Right lobe of liver (tissue), 6 donors: Measurements from ENCODE around the gene CCNK. TPM values are rescaled to one million over a fixed set of nuclear protein-coding genes. Genes with fewer than 3 reads are reported as not detected.

Experiments
- ATAC-seq, 4 donors: fragments of 200-7000 bp; cut with Tn5 transposase; one replicate each; pipeline ENCODE4 v1.9.1; 2020; ENCODE audit warnings: mild to moderate bottlenecking in 4 of 4, moderate library complexity in 4 of 4
- DNase-seq, 3 donors: peaks; one replicate each; pipeline ENCODE4 v3.0.0-alpha.2; 2020
- H3K27ac ChIP-seq, 3 donors: fragments of 200-600 bp; one replicate each; pipeline ENCODE4 v1.8.0; 2022
- H3K27me3 ChIP-seq, 2 donors: fragments of 200-600 bp; one replicate each; pipeline ENCODE4 v1.8.0; 2022
- H3K36me3 ChIP-seq, 4 donors: fragments of 200-600 bp; sonication (generic) in 1 of 4; one replicate each; pipeline versions ENCODE4 v1.5.1 to v1.8.0; 2017 to 2022; ENCODE audit warnings: control low read depth in 1 of 4
- H3K4me1 ChIP-seq, 4 donors: fragments of 200-600 bp; sonication (generic) in 1 of 4; one replicate each; pipeline versions ENCODE4 v1.5.1 to v1.8.0; 2017 to 2022; ENCODE audit warnings: control low read depth in 1 of 4
- H3K4me3 ChIP-seq, 3 donors: fragments of 200-600 bp; one replicate each; pipeline ENCODE4 v1.8.0; 2022
- H3K9me3 ChIP-seq, 4 donors: fragments of 200-600 bp; sonication (generic) in 1 of 4; one replicate each; pipeline versions ENCODE4 v1.5.1 to v1.8.0; 2017 to 2022; ENCODE audit warnings: control low read depth in 1 of 4
- POLR2A ChIP-seq: fragments of 450-650 bp; IDR thresholded peaks from one replicate; pipeline ENCODE4 v1.6.1; 2017; ENCODE audit warnings: antibody characterized with exemption, mild to moderate bottlenecking
- WGBS: methylation state at CpG from one replicate; pipeline ENCODE4 v1.1.6; 2018; ENCODE audit warnings: low coverage, low lambda C conversion rate; ENCODE audit not compliant: insufficient coverage; ENCODE audit errors: missing lambda C conversion rate; 5-methylcytosine and 5-hydroxymethylcytosine counted together
- intact Hi-C, 2 donors: fragments of 100-400 bp; cut with DNase I; formaldehyde crosslinking; loops; one replicate each; pipeline versions ENCODE4 v1.11.2 to v1.14.1; 2022
- long read RNA-seq: library from polyadenylated mRNA; unstranded; transcript quantifications from one replicate; pipeline ENCODE4 v2.0.0, GENCODE V29; 2019
- total RNA-seq, 6 experiments: library from RNA; depleted of rRNA in 2 of 6; stranded (reverse); fragments of >200 nt in 2 of 6; fragmentation: NEBNext Ultra II Directional in 3 of 6; extraction: Animal tissue kit (Norgen Biotek cat#: 25700) in 3 of 6; gene quantifications; one replicate each; pipeline versions ENCODE4 v1.1.0 to v1.2.4, GENCODE V29; 2016 to 2023
- TF ChIP-seq, protein P1 (sequence below), 4 donors: fragments of 200-600 bp in 3 of 4; fragments of 450-650 bp in 1 of 4; IDR thresholded peaks; one replicate each; pipeline versions ENCODE4 v1.5.1 to v1.8.0; 2016 to 2022; ENCODE audit warnings: antibody characterized with exemption in 4 of 4, mild to moderate bottlenecking in 2 of 4
- donor health status: DM: no; HTN: yes; CAD: no.
- donor health status: DM: no; HTN: no; CAD: no.
- donor health status: DM: no; HTN: no; CAD: no.
- donor health status: DM: no; HTN: yes; CAD: no.
- donor health status: DM: no; HTN: yes; CAD: no.

Gene CCNK
- 10 to 100 TPM; 11.8 to 23.4 (median 15.4) TPM for total RNA-seq
- long read RNA-seq = 0 reads

DNA sequence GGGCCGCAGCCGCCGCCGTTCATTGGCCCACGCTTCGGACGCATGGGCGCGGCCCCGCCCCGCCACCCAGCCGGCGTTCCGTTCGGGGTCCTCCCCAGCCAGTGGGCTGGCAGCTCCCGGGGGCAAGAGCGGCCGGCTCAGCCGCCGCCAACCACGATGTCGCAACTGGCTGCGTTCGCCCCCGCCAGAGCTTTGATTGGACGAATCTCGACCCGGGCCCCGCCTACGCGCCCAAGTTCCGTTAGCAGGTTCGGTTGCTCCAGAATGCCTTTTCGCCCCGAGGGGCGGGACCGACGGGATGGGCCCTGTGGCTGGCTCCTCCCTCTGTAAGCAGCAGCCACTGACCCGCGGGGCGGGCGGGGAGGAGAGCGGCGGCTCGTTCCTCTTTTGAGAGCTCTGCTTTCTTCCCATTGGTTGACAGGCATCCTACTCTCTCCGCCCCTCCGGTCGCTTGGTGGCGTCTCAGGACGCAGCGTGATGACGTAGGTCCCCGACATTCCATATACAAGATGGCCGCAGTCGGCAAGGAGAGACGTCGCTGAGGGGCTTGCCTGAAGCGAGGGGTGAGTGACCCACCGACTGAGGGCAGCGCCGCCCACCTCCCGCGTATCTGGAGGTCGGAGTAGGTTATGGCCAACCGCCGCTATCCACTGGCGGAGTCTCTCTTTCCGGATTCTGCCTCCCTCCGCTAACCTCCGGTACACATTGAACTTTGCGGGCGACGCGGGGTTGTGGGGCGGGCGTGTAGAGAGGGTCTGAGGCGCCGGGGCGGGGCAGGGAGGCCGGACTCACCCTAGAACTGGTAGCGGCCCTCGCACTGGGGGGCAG lies at the start of gene CCNK:
Gene CCNK (plus strand): TSS at position 493 of the 828 bp plus-strand sequence. CDS start 11,269 bp downstream, outside the sequence.
- Histone ChIP-seq H3K4me1 (peaks cover 0 to 30% (median 7%) of the 10 kb centered on the region in 4 donors), H3K27me3 (no peaks in the 10 kb centered on the region), H3K9me3 (no peaks in the 10 kb centered on the region), H3K36me3 (no peaks in the 10 kb centered on the region), H3K4me3 (peak within 1 kb of the TSS; percentile 78 to 86 (median 83)), H3K27ac (peak within 1 kb of the TSS; percentile 73 to 82 (median 74))
- intact Hi-C loops = no loop called here
- TF ChIP-seq POLR2A = peak; percentile 89
- TF ChIP-seq, protein P1, sequence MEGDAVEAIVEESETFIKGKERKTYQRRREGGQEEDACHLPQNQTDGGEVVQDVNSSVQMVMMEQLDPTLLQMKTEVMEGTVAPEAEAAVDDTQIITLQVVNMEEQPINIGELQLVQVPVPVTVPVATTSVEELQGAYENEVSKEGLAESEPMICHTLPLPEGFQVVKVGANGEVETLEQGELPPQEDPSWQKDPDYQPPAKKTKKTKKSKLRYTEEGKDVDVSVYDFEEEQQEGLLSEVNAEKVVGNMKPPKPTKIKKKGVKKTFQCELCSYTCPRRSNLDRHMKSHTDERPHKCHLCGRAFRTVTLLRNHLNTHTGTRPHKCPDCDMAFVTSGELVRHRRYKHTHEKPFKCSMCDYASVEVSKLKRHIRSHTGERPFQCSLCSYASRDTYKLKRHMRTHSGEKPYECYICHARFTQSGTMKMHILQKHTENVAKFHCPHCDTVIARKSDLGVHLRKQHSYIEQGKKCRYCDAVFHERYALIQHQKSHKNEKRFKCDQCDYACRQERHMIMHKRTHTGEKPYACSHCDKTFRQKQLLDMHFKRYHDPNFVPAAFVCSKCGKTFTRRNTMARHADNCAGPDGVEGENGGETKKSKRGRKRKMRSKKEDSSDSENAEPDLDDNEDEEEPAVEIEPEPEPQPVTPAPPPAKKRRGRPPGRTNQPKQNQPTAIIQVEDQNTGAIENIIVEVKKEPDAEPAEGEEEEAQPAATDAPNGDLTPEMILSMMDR (IDR thresholded peaks at IDR 0.05) = no peak
- 0% methylated on average over 18 of the region's 82 CpGs for WGBS
- ATAC-seq (peak; percentile 94 to 98 (median 95)), DNase-seq (peak; percentile 100)

DNA sequence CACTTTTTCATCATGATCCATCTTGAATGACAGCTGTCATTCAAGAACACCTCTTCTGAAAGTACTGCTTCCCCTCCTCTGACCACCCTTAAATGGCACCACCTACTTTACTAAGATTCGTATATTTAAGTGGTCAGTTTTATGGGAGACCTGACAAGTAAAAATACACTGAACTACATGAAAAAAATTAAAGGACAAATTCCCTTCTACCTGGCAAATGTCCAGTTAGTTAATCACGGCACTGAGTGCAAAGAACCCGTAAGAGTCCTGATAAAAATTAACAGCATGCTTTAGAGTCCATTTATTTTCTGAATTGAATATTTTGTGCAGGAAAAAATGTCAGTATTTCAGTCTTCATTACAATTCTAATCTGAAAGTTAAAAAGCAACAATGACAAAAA lies 49.2 kb upstream of the CCNK start:
- Histone ChIP-seq H3K4me3 (no peak overlapping the region), H3K9me3 (no peaks in the 10 kb centered on the region), H3K27ac (no peak overlapping the region), H3K27me3 (no peaks in the 10 kb centered on the region), H3K36me3 (peaks cover 0 to under 1% (median 0%) of the 10 kb centered on the region in 4 donors), H3K4me1 (peaks cover 0 to 15% (median 5%) of the 10 kb centered on the region in 4 donors)
- DNase-seq = no peak
- 13% methylated on average over 3 of the region's 3 CpGs for WGBS
- ATAC-seq = no peak
- no peak for TF ChIP-seq POLR2A
- TF ChIP-seq, protein P1 (IDR thresholded peaks at IDR 0.05) = no peak
- intact Hi-C loops = no loop called here

DNA sequence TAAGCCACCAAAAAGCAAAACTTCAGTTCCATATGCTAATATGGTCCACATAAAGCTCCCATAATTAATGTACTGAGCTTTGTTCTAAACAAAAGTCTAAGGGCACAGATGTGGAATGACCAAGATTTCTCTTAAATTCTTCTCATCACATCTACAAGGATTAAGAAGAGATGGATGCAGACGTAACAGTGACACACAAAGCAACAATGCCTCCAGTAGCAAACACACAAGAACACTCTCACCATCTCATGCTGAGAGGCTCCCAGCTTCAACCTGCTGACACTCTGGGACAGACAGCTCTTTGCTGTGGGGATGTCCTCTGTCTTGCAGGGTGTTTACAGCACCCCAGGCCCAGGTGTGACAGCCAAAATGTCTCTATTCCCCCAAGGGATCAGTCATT lies 48.7 kb upstream of the CCNK start:
- Histone ChIP-seq H3K4me1 (peaks cover 0 to 15% (median 5%) of the 10 kb centered on the region in 4 donors), H3K27me3 (no peaks in the 10 kb centered on the region), H3K36me3 (peaks cover 0 to 3% (median 0%) of the 10 kb centered on the region in 4 donors), H3K27ac (no peak overlapping the region), H3K9me3 (no peaks in the 10 kb centered on the region), H3K4me3 (no peak overlapping the region)
- ATAC-seq = no peak
- TF ChIP-seq, protein P1 (IDR thresholded peaks at IDR 0.05) = no peak
- no peak for TF ChIP-seq POLR2A
- WGBS = 50% methylated on average over 1 of the region's 1 CpG
- DNase-seq = no peak
- intact Hi-C loops = no loop called here

DNA sequence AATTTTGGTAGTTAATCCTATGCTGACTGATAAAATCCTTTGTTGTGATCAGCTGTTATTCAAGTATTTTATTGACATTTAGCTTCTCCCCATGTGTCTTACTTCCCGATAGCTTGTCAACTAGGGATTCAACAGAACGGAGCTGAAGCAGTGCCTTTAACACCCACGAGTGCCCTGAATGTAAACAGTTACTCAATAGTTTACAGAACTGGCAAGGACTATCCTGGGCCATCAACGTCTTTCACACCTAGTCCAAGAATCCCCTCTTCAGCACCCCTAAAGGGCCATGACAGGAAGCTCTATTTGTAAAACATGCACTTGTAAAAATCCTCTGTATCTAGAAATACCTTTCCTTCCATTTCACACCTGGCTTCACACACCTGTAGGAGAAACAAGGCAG lies 45.9 kb upstream of the CCNK start:
- H3K27ac ChIP-seq = no peak overlapping the region
- TF ChIP-seq, protein P1 (IDR thresholded peaks at IDR 0.05) = no peak
- no peak for TF ChIP-seq POLR2A
- intact Hi-C loops = no loop called here
- no peak for DNase-seq
- peaks cover 0 to 3% (median 0%) of the 10 kb centered on the region in 4 donors for H3K36me3 ChIP-seq
- H3K4me3 ChIP-seq = no peak overlapping the region
- ATAC-seq = peak; percentile 79 to 83 (median 82)
- peaks cover 0 to 15% (median 5%) of the 10 kb centered on the region in 4 donors for H3K4me1 ChIP-seq
- H3K27me3 ChIP-seq = no peaks in the 10 kb centered on the region
- WGBS = 21% methylated on average over 4 of the region's 4 CpGs
- no peaks in the 10 kb centered on the region for H3K9me3 ChIP-seq
